HG02798 (cell line): Measurements from ENCODE around the gene DCUN1D2.

Experiments used
- ATAC-seq: cut with Tn5 transposase; IDR thresholded peaks from one replicate; pipeline ENCODE4 v1.9.1; 2021; ENCODE audit warnings: mild to moderate bottlenecking; ENCODE audit not compliant: unreplicated experiment, poor library complexity

The DCUN1D2 gene

GRCh38 chr13:113520571-113520970, 30.1 kb upstream of the DCUN1D2 start:
- ATAC-seq: no peak

DNA sequence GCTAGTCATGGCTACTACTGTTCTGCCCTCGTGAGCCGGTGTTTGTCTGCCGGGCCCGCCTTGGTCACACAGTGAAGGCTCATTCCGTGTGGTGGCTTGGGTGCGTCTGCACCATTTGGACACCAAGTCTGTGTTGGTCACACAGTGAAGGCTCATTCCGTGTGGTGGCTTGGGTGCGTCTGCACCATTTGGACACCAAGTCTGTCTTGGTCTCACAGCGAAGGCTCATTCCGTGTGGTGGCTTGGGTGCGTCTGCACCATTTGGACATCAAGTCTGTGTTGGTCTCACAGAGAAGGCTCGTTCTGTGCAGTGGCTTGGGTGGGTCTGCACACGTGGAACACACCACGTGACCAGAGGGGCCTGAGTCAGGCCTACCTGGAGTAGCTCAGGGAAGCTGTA, 29.0 kb upstream of the DCUN1D2 start:
- ATAC-seq: no peak

DNA sequence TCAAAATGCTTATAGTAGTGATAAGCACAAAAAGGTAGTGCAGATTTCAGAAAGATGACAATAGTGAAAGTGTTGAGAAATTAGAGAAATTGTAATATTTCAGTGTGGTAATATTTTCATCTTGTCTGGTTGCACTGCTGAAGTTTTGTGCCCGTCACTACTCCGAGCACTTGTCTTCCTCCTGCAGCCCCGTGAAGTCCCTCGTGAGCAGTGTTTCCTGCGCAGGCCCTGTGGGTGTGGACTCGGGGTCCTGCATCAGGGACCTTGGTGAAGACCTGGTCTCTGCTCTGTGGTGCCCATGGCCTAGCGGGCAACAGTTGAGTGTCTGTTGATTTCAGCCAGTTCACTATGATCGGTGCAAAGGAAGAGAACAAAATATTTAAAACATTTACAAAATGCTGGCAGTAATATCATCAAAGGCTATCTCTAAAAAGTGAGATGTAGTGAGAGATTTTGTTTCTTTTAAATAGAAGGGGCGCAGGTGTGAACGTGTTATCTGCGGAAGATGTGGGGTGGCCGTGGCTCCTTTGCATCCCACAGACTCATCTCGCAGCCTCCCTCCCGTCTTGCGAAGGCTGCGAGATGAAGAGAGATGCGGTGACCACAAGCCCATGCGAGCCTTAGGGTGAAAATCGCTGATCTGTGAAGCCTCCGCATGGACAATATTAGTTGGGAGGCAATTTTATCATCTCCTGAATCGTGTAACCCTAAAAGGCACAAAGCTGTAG, 27.7 kb upstream of the DCUN1D2 start:
- ATAC-seq: no peak

DNA sequence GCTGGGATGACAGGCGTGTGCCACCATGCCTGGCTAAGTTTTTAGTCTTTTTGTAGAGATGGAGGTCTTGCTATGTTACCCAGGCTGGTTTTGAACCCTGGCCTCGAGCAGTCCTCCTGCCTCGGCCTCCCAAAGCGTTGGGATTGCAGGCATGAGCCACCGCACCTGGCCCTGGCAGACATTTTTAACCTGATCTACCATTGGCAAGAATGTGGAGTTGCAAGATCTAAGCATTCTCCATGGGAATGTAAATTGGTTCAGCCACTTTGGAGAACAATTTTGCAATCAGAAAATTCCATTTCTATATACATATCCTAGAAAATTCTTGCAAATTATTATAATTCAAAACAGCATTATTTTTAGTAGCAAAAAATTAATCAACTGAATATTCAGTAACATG, 24.3 kb upstream of the DCUN1D2 start:
- no peak for ATAC-seq

GRCh38 chr13:113513761-113514160, 23.2 kb upstream of the DCUN1D2 start:
- ATAC-seq: no peak

DNA sequence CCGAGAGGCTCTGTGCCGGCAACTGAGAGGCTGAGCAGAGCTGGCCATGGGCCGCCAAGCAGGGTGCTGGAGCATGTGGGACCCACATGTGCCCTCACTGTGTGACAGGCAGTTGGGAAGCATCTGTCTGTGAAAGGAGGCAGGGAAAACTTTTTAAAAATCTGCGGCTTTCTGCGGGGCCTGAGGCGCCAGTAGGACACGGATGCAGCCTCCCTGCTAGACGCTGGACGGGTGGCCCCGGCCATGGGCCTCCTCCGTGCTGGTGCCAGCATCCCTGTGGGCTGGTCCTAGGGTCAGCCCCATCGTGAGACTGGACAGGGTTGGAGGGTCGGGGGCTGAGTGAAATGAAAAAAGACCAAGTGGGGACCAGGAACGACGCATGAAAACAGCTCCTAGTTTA, 20.9 kb upstream of the DCUN1D2 start:
- no peak for ATAC-seq

GRCh38 chr13:113510871-113511270, 20.4 kb upstream of the DCUN1D2 start:
- no peak for ATAC-seq

DNA sequence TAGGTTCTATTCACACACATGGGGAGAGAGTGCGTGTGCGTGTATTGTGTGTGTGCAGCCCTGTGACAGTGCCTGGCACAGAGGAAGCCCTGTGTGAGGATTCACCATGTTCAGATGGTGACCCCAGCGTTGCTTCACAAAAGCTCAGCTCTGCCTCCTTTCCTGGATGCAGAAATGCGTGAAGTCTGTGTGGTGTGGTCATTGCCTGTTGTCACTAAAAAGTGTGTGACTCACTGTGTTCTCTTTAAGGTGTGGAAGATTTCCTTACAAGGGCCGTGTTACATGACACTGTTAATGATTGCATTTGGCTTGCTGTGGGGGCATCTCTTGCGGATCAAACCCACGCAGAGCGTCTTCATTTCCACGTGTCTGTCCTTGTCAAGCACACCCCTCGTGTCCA, 19.5 kb upstream of the DCUN1D2 start:
- no peak for ATAC-seq

GRCh38 chr13:113508521-113509254, 18.2 kb upstream of the DCUN1D2 start:
- ATAC-seq: no peak

DNA sequence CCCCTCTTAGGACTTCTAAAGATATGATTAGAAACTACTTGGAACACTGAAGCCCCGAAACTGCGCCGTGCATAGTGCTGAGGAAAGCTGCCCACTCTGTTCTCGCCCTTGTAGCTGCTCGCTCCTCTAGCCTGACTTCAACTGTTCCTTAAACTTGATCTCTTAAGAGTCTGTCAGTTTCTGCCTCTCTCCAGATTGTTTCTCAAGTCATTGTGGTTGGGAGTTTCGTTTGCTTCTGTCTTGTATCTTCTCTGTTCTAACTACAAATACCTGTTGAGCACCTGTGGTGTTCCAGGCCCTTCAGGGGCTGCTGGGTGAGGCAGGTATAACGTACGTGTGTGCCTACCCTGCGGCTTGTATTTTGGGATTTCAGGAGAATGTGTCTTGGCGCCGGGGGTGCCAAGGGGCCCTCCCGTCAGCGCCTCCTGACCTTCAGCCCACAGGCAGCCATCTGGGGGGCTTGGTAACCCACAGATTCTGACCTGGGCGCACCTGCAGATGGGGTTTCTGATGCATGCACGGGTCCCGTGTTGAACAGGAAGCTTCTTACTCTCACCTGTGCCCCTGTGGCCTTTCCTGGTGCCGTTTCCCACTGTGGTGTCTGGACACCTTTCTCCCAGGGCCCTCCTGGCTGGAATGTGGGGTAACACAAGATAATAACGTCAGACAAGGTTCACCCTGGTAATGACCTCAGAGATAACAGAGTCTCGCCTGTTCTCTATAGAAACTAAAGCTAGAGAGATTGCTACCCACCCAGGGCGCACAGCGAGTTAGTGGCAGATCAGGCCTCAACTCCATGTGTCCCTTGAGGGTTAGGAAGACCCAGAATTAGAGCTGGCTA, 17.2 kb upstream of the DCUN1D2 start:
- ATAC-seq: no peak

GRCh38 chr13:113506871-113507388, 16.4 kb upstream of the DCUN1D2 start:
- no peak for ATAC-seq

- ATAC-seq: no peak
Measured at GRCh38 chr13:113506025-113506685, 15.6 kb upstream of the DCUN1D2 start.

DNA sequence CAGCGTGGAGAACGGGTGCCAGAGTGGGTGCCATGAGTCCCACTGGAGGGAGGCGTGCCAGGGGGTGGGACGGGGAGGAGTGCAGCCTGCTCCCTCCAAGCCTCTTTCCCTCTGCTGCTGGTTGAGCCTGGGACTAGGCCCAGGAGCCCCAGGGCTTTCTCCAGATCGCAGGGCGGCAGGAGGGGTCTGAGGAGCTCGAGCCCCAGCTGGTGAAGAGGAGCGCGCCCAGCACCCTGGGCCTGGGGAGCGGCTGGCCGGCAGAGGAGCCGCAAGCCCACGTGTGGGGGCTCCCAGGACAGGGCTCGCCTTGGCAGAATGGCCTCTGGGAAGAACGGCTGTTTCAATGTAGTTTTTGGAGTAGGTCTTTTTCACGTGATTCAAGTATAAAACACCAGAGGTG, 12.2 kb upstream of the DCUN1D2 start:
- no peak for ATAC-seq

DNA sequence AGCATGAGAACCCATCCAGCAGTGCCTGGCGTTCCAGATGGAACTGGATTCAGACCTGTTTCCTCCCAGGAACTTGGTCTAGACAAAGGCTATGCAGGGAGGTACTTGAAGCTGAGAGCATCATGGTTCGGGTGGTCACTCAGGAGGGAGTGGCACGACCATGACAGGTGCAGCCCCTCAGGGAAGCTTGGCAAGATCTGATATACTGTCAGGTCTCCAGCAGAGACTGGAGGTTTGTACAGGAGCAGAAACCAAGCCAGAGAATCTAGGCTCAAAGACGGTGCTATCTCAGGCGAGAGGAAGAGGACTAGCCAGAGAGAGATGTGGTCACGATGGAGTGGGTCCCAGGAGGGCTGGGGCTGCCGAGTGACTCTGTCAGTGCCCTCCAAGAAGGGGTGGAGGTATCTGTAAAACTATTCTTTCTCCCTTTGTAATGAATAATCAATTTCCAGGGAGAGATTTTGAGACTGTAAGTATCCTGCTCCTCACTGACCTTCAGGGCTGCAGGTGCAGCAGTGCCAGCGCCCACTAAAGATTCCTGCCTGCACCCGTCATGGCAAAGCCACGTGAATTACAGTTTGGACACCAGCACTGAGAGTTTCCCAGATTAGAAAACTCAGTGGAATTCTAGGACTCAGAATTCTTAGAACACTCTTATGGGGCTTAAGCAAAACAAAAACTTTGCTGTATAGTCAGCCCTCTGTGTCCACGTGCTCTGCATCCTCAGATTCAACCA, 10.2 kb upstream of the DCUN1D2 start:
- ATAC-seq: no peak

GRCh38 chr13:113499936-113500335, 9.4 kb upstream of the DCUN1D2 start:
- no peak for ATAC-seq

DNA sequence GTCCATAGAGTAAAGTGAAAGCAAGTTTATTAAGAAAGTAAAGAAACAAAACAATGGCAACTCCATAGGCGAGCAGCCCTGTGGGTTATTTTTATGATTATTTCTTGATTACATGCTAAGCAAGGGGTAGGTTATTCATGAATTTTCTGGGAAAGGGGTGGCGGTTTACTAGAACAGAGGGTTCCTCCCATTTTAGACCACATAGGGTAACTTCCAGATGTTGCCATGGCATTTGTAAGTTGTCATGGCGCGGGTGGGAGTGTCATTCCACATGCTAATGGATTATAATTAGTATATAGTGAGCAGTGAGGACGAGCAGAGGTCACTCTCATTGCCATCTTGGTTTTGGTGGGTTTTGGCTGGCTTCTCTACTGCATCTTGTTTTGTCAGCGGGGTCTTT, 8.4 kb upstream of the DCUN1D2 start:
- no peak for ATAC-seq

- no peak for ATAC-seq
Measured at GRCh38 chr13:113497217-113497616, 6.7 kb upstream of the DCUN1D2 start.

DNA sequence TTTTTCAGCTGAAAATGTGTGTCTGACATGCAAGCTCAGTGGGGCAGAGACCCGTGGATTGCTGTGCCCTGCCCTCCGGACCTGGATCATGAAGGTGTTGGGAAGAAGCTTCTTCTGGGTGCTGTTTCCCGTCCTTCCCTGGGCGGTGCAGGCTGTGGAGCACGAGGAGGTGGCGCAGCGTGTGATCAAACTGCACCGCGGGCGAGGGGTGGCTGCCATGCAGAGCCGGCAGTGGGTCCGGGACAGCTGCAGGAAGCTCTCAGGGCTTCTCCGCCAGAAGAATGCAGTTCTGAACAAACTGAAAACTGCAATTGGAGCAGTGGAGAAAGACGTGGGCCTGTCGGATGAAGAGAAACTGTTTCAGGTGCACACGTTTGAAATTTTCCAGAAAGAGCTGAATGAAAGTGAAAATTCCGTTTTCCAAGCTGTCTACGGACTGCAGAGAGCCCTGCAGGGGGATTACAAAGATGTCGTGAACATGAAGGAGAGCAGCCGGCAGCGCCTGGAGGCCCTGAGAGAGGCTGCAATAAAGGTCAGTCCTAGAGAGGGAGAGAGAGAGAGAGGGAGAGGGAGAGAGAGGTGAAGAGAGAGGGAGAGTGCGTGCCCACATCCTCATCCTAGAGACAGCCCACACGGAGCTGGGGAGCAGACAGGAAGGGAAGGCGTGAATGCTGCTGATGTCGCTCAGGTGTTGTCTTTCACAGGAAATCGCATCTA, 5.1 kb upstream of the DCUN1D2 start:
- ATAC-seq: no peak

DNA sequence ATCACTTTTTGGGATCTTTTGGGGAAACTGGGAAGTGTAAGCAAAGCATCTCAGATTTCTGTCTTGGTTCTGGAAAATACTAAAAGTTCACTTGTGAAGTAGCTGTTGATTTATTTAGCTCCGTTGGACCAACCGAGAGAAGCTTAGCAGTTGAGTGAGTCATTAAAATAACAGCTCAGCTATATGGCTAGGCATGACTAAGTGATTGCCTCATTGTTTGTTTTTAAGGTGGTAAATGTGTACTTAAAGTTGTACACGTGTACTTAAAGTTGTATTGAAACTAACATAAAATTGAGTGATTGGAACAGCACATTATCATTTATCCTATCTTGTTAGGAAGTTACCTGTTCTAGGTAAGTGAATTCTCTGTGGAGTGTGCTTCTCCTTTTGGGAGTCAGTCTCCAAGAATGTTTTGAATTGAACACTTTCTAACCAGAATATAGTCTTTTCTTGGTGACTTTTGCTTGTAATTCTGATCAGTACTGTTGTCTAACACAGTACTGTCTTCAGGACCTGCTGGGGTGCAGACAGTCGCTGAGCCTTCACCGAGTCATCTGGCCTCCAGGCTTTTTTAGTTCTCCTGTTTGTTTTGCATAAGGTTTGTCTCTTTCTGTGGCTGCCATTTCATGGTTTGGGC, 2.9 kb upstream of the DCUN1D2 start:
- ATAC-seq: no peak
